ENCODE results near the gene C19orf25.

The C19orf25 gene

GRCh38 chr19:1524287-1524971 lies 45.4 kb upstream of the C19orf25 start:
- no peaks in the 10 kb centered on the region for H3K36me3 ChIP-seq (ENCODE audit: insufficient read depth, low read length)
- H3K79me2 ChIP-seq (ENCODE audit: insufficient read depth, low read length) = no peaks in the 10 kb centered on the region
- ATAC-seq (ENCODE audit: insufficient read depth, low read depth) (no peak), DNase-seq (no peak)
- no peaks in the 10 kb centered on the region for H3K4me1 ChIP-seq (ENCODE audit: insufficient read depth, low read length)
- H3K4me2 ChIP-seq (ENCODE audit: insufficient read depth, low read length) = no peak overlapping the region
- TF ChIP-seq CTCF (IDR thresholded peaks at IDR 0.05; ENCODE audit: borderline replicate concordance, extremely low read depth, low read length, poor library complexity, severe bottlenecking) (no peak), EZH2 (IDR thresholded peaks at IDR 0.05; ENCODE audit: borderline replicate concordance, low read depth, low read length, severe bottlenecking) (no peak)
- H3K27ac ChIP-seq (ENCODE audit: low read length) = no peak overlapping the region
- no peak overlapping the region for H2AFZ ChIP-seq (ENCODE audit: low read depth, low read length)
- no peaks in the 10 kb centered on the region for H3K9me3 ChIP-seq (ENCODE audit: insufficient read depth, low read length, severe bottlenecking)
- H3K27me3 ChIP-seq (ENCODE audit: insufficient read depth, low read length, poor library complexity) = no peaks in the 10 kb centered on the region
- H3K4me3 ChIP-seq (ENCODE audit: low read depth in 1 of 2, low read length in 2 of 2) = no peak overlapping the region
- no peaks in the 10 kb centered on the region for H4K20me1 ChIP-seq (ENCODE audit: insufficient read depth, low read length)
- H3K9ac ChIP-seq (ENCODE audit: low read depth, low read length) = no peak overlapping the region

DNA sequence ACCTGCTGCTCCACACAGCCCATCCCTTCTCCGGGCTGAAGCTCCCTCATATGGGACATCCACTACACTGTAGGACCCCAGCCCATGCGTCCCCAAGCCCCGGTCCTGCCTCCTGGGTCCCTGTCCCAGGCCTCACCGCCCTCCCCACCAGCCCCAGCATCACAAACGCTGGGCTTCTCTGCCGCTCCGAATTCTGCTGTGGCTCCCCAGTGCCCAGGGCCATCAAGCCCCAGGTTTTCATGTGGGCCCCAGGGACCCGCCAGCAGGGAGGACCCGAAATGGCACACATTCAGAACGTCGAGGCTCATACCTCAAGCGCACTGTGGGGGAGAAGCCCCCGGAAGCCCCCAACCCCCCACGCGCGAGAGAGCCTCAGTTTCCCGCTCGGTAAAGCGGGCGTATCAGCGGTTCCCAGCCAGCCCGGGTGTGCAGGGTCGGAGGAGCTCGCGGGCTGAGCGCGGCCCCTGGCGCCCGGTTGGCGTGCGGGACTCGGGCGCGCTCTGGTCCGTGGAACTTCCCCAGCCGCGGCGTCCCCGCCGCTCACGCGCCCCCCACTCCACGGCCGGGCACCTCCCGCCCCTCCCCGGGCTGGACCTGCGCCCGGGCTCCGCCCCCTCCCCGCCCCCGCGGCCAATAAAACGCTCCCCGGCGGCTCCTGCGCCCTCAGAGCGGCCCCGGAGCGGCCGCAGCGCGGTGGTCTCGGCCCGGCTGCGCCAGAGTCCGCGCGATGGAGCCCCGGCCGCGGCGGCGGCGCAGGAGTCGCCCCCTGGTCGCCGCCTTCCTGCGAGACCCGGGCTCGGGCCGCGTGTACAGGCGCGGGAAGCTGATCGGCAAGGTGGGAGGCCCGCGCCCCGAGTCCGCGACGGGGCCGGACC lies 44.6 kb upstream of the C19orf25 start, which contains the start of gene PLK5:
Gene PLK5, plus strand, starts transcription at position 666 of the 875 bp plus-strand sequence. CDS start 2,920 bp downstream, outside the sequence.
- ATAC-seq (ENCODE audit: insufficient read depth, low read depth) = no peak
- H3K9ac ChIP-seq (ENCODE audit: low read depth, low read length) = no peak within 1 kb of the TSS
- no peaks in the 10 kb centered on the region for H4K20me1 ChIP-seq (ENCODE audit: insufficient read depth, low read length)
- TF ChIP-seq EZH2 (IDR thresholded peaks at IDR 0.05; ENCODE audit: borderline replicate concordance, low read depth, low read length, severe bottlenecking) = no peak
- no peak within 1 kb of the TSS for H3K27ac ChIP-seq (ENCODE audit: low read length)
- no peaks in the 10 kb centered on the region for H3K4me1 ChIP-seq (ENCODE audit: insufficient read depth, low read length)
- H3K4me3 ChIP-seq (ENCODE audit: low read depth in 1 of 2, low read length in 2 of 2) = no peak within 1 kb of the TSS
- DNase-seq = no peak
- H2AFZ ChIP-seq (ENCODE audit: low read depth, low read length) = no peak within 1 kb of the TSS
- no peak within 1 kb of the TSS for H3K4me2 ChIP-seq (ENCODE audit: insufficient read depth, low read length)
- H3K36me3 ChIP-seq (ENCODE audit: insufficient read depth, low read length) = no peaks in the 10 kb centered on the region
- no peaks in the 10 kb centered on the region for H3K27me3 ChIP-seq (ENCODE audit: insufficient read depth, low read length, poor library complexity)
- no peaks in the 10 kb centered on the region for H3K79me2 ChIP-seq (ENCODE audit: insufficient read depth, low read length)
- H3K9me3 ChIP-seq (ENCODE audit: insufficient read depth, low read length, severe bottlenecking) = no peaks in the 10 kb centered on the region

DNA sequence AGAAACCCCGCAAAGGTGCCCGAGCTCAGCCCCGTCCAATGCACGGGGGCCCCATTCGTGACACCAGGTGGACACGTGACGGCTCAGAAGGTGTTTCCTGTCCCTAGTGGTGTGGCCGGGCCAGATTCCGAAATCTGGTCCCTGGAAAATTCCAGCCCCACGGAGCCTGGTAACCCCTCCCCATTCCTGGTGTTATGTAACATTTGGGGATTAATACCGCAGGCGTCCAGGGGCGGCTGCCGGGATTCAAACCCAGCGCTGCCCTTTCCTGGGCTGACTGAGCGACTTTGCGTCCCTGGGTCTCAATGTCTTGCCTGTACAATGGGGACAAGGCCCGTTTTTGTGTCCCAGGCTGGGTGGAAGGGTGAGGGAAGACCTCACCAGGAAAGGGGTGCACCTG lies 43.8 kb upstream of the C19orf25 start:
- Histone ChIP-seq H3K4me3 (ENCODE audit: low read depth in 1 of 2, low read length in 2 of 2) (no peak overlapping the region), H3K4me2 (ENCODE audit: insufficient read depth, low read length) (no peak overlapping the region), H3K4me1 (ENCODE audit: insufficient read depth, low read length) (no peaks in the 10 kb centered on the region), H4K20me1 (ENCODE audit: insufficient read depth, low read length) (no peaks in the 10 kb centered on the region), H3K9ac (ENCODE audit: low read depth, low read length) (no peak overlapping the region), H2AFZ (ENCODE audit: low read depth, low read length) (no peak overlapping the region), H3K27me3 (ENCODE audit: insufficient read depth, low read length, poor library complexity) (no peaks in the 10 kb centered on the region), H3K79me2 (ENCODE audit: insufficient read depth, low read length) (no peaks in the 10 kb centered on the region), H3K27ac (ENCODE audit: low read length) (no peak overlapping the region), H3K36me3 (ENCODE audit: insufficient read depth, low read length) (no peaks in the 10 kb centered on the region), H3K9me3 (ENCODE audit: insufficient read depth, low read length, severe bottlenecking) (no peaks in the 10 kb centered on the region)
- ATAC-seq (ENCODE audit: insufficient read depth, low read depth) (no peak), DNase-seq (no peak)
- TF ChIP-seq CTCF (IDR thresholded peaks at IDR 0.05; ENCODE audit: borderline replicate concordance, extremely low read depth, low read length, poor library complexity, severe bottlenecking) = no peak
- no peak for TF ChIP-seq EZH2 (IDR thresholded peaks at IDR 0.05; ENCODE audit: borderline replicate concordance, low read depth, low read length, severe bottlenecking)

DNA sequence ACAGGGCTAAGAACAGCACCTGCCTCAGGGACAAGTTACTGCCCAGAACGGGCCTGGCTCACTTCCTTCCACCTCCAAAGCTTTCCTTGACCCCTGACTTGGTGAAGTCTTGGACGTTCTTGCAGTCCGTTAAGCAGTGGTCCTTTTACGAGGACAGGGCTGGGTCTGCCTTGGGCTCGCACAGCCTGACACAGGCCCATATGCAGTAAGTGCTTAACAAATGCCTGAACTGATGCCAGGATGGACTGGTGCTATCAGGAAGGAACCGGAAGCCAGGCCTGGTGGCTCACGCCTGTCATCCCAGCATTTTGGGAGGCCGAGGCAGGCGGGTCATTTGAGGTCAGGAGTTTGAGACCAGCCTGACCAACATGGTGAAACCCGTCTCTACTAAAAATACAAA lies 43.0 kb upstream of the C19orf25 start:
- no peak overlapping the region for H3K4me3 ChIP-seq (ENCODE audit: low read depth in 1 of 2, low read length in 2 of 2)
- no peak overlapping the region for H3K4me2 ChIP-seq (ENCODE audit: insufficient read depth, low read length)
- H3K9me3 ChIP-seq (ENCODE audit: insufficient read depth, low read length, severe bottlenecking) = no peaks in the 10 kb centered on the region
- no peak for DNase-seq
- H3K36me3 ChIP-seq (ENCODE audit: insufficient read depth, low read length) = no peaks in the 10 kb centered on the region
- no peaks in the 10 kb centered on the region for H3K4me1 ChIP-seq (ENCODE audit: insufficient read depth, low read length)
- no peak for ATAC-seq (ENCODE audit: insufficient read depth, low read depth)
- no peaks in the 10 kb centered on the region for H3K27me3 ChIP-seq (ENCODE audit: insufficient read depth, low read length, poor library complexity)
- H3K27ac ChIP-seq (ENCODE audit: low read length) = no peak overlapping the region
- H2AFZ ChIP-seq (ENCODE audit: low read depth, low read length) = no peak overlapping the region
- H3K9ac ChIP-seq (ENCODE audit: low read depth, low read length) = no peak overlapping the region
- H4K20me1 ChIP-seq (ENCODE audit: insufficient read depth, low read length) = no peaks in the 10 kb centered on the region
- H3K79me2 ChIP-seq (ENCODE audit: insufficient read depth, low read length) = no peaks in the 10 kb centered on the region
- TF ChIP-seq CTCF (IDR thresholded peaks at IDR 0.05; ENCODE audit: borderline replicate concordance, extremely low read depth, low read length, poor library complexity, severe bottlenecking) = no peak
- no peak for TF ChIP-seq EZH2 (IDR thresholded peaks at IDR 0.05; ENCODE audit: borderline replicate concordance, low read depth, low read length, severe bottlenecking)
